A549 treated with AZD2906 at 1 μM for 4 hours (cell line): ENCODE measurements around the gene AOX1. TPM values are rescaled to one million over a fixed set of nuclear protein-coding genes. Genes with fewer than 3 reads are reported as not detected.

Source experiments
- total RNA-seq: library from RNA; stranded (reverse); fragments of 200-300 nt; extraction: Qiagen RNA extraction; gene quantifications from 5 replicates; pipeline ENCODE4 v1.2.3, GENCODE V29; 2022

Gene AOX1
- total RNA-seq = 4.6 to 8.3 TPM (median 5.3 TPM) in 5 replicates

DNA sequence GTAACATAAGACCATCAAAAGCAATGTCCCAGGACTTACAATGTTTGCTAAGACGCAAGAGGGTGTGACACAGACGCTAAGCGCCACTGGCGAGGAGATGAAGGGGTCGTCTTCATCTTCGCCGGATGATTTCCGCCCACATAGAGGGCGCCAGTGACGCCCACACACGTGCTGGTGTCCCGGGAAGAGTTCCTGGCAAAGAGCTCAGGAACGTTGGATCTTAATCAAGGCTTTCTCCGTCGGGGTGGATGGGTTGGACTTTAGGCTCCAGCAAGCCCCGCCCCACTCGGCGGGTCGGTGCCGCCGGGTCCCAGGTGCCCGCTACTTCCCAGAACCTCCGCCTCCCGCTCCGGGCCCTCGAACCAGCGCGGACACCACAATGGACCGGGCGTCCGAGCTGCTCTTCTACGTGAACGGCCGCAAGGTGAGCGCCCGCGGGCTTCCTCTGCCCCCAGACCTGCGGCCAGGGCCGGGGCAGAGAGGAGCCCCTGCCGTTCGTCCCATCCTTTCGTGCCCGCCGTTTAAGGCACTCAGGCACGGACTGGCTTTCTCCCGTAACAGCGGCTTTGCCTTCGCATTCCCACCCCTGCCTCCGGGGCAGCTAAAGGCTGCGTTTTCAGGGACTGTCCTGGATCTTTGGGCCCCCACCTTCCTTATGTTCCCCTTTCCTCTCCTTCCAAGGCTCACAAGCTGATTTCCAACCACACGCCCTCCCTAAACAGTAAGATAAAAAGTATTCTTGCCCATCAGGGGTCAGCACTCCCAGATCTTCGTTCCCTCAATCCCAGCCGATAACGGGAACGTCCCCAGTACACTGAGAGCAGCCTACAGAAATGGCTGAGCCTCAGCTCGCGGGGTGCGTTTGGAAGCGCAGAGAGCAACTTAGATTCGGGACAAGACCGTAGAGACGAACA is at the start of gene AOX1:
Gene AOX1, plus strand, starts transcription at position 285 of the 914 bp plus-strand sequence. Its CDS starts 95 bp downstream, at position 380.

Other genes starting within 250 kb of the AOX1 start
- gene KCTD18, start 75.9 kb upstream of the AOX1 start, total RNA-seq = 9.1 to 12.0 TPM (median 10.5 TPM) in 5 replicates
- 10.8 to 14.6 TPM (median 12.1 TPM) in 5 replicates for gene SGO2, start 59.8 kb upstream of the AOX1 start, total RNA-seq
- 326 to 694 TPM (median 402 TPM) in 5 replicates for gene BZW1, start 225.9 kb downstream of the AOX1 start, total RNA-seq